Pancreas (tissue), 10 donors: ENCODE data around the gene NUDT22. TPM values are rescaled to one million over a fixed set of nuclear protein-coding genes. Genes with fewer than 3 reads are reported as not detected.

Experiments
- ATAC-seq, 4 donors: fragments of 200-7000 bp; cut with Tn5 transposase; one replicate each; pipeline versions ENCODE4 v1.8.0 to v1.9.1; 2020; ENCODE audit warnings: mild to moderate bottlenecking in 4 of 4, moderate library complexity in 4 of 4
- DNase-seq, 6 donors: peaks; one replicate each; pipeline ENCODE4 v3.0.0-alpha.2; 2020
- FAIRE-seq: peaks from 2 replicates; lab custom pipeline; 2012; peaks lifted over from hg19 to GRCh38; lab: Jason Lieb, UNC
- H3K27ac ChIP-seq, 4 donors: fragments of 200-600 bp; sonication (generic); 1 replicate in 3 of 4; 2 replicates in 1 of 4; pipeline versions ENCODE4 v1.5.0 to v1.8.0; 2020
- H3K27me3 ChIP-seq, 4 donors: fragments of 200-600 bp; one replicate each; pipeline ENCODE4 v1.8.0; 2021
- H3K36me3 ChIP-seq, 3 donors: fragments of 200-600 bp; sonication (generic) in 1 of 3; one replicate each; pipeline versions ENCODE4 v1.5.0 to v1.8.0; 2020 to 2021
- H3K4me1 ChIP-seq, 3 donors: fragments of 200-600 bp; one replicate each; pipeline ENCODE4 v1.8.0; 2021
- H3K4me3 ChIP-seq, 4 donors: fragments of 200-600 bp; sonication (generic) in 2 of 4; one replicate each; pipeline versions ENCODE4 v1.5.0 to v1.8.0; 2020 to 2021
- H3K9me3 ChIP-seq, 4 donors: fragments of 200-600 bp; one replicate each; pipeline ENCODE4 v1.8.0; 2021
- CTCF ChIP-seq, 4 donors: fragments of 200-600 bp; sonication (generic) in 3 of 4; IDR thresholded peaks; one replicate each; pipeline versions ENCODE4 v1.5.0 to v1.8.0; 2021; ENCODE audit warnings: antibody characterized with exemption in 4 of 4
- WGBS, 2 donors: extraction: QIAGEN DNeasy Blood & Tissue Kit; methylation state at CpG; one replicate each; pipeline ENCODE4 v1.1.7; 2013; 5-methylcytosine and 5-hydroxymethylcytosine counted together
- intact Hi-C, 3 donors: fragments of 100-400 bp; cut with DNase I; formaldehyde crosslinking; loops; one replicate each; pipeline versions ENCODE4 v1.11.1 to v1.14.2; 2022
- polyA plus RNA-seq, 2 donors: library from polyadenylated mRNA; stranded (reverse); fragments of 200-250 nt; gene quantifications; one replicate each; pipeline ENCODE4 v1.2.3, GENCODE V29; 2013
- total RNA-seq, 6 donors: library from RNA; stranded (reverse); fragmentation: NEBNext Ultra II Directional in 4 of 6; extraction: Animal tissue kit (Norgen Biotek cat#: 25700) in 4 of 6; gene quantifications; one replicate each; pipeline versions ENCODE4 v1.2.1 to v1.2.4, GENCODE V29; 2021 to 2023
- donor health status: healthy with polysubstance abuse.
- donor health status: DM: no; HTN: no; CAD: no; lungs with moderate emphysema.
- donor health status: DM: no; HTN: no; CAD: no.
- donor health status: control.
- donor health status: control.
- donor health status: Bipolar disorder and iron deficiency.
- donor health status: DM: yes; HTN: yes; CAD: no.
- donor health status: DM: no; HTN: no; CAD: no.
- donor health status: DM: no; HTN: no; CAD: no.
- donor health status: DM: yes; HTN: yes; CAD: no.

Gene NUDT22
- total and polyA plus RNA-seq, 8 donors, result 32.6 to 115 (median 39.0) TPM

GRCh38 chr11:64264371-64264852 lies 38.3 kb downstream of the NUDT22 start:
- Histone ChIP-seq H3K36me3 (no peaks in the 10 kb centered on the region), H3K9me3 (no peaks in the 10 kb centered on the region), H3K27me3 (no peaks in the 10 kb centered on the region), H3K4me1 (peaks cover 0 to 12% (median 5%) of the 10 kb centered on the region in 3 donors), H3K27ac (no peak overlapping the region), H3K4me3 (no peak overlapping the region)
- DNase-seq (peak in 1 of 6 donors; percentile 62), ATAC-seq (no peak), FAIRE-seq (no peak)
- intact Hi-C loops, result loop anchor here in 1 of 3 donors (5.0 kb wide), 1 partner anchor 57 kb away; the partner anchor contains the start of gene FERMT3
- 88 to 96% methylated on average over 10 of the region's 10 CpGs for WGBS, 2 donors
- no peak for TF ChIP-seq CTCF (IDR thresholded peaks at IDR 0.05)

GRCh38 chr11:64265176-64266160 lies 39.4 kb downstream of the NUDT22 start:
- no peak overlapping the region for H3K27ac ChIP-seq
- FAIRE-seq, result no peak
- no peak for ATAC-seq
- intact Hi-C loops, result no loop called here
- H3K27me3 ChIP-seq, result no peaks in the 10 kb centered on the region
- TF ChIP-seq CTCF (IDR thresholded peaks at IDR 0.05), result no peak
- H3K4me1 ChIP-seq, result peaks cover 0 to 12% (median 5%) of the 10 kb centered on the region in 3 donors
- 92 to 93% methylated on average over 35 of the region's 35 CpGs for WGBS, 2 donors
- H3K9me3 ChIP-seq, result no peaks in the 10 kb centered on the region
- peak in 3 of 6 donors; percentile 54 to 75 (median 58) for DNase-seq
- H3K4me3 ChIP-seq, result no peak overlapping the region
- no peaks in the 10 kb centered on the region for H3K36me3 ChIP-seq

GRCh38 chr11:64266339-64266738 lies 40.3 kb downstream of the NUDT22 start:
- no peak for FAIRE-seq
- DNase-seq, result peak in 3 of 6 donors; percentile 55 to 74 (median 64)
- intact Hi-C loops, result no loop called here

GRCh38 chr11:64267207-64267945 lies 41.3 kb downstream of the NUDT22 start:
- Histone ChIP-seq H3K9me3 (no peaks in the 10 kb centered on the region), H3K27me3 (no peaks in the 10 kb centered on the region)
- FAIRE-seq, result no peak

More at GRCh38 chr11:64266339-64266738, 40.3 kb downstream of the NUDT22 start:
- no peak for TF ChIP-seq CTCF (IDR thresholded peaks at IDR 0.05)
- Histone ChIP-seq H3K36me3 (no peaks in the 10 kb centered on the region), H3K9me3 (no peaks in the 10 kb centered on the region), H3K27me3 (no peaks in the 10 kb centered on the region), H3K27ac (no peak overlapping the region), H3K4me1 (peaks cover 0 to 12% (median 5%) of the 10 kb centered on the region in 3 donors), H3K4me3 (no peak overlapping the region)
- 86% methylated on average over 15 of the region's 15 CpGs for WGBS, 2 donors
- no peak for ATAC-seq

More at GRCh38 chr11:64267207-64267945, 41.3 kb downstream of the NUDT22 start:
- Histone ChIP-seq H3K27ac (peak overlapping the region in 3 of 4 donors; percentile 95 to 96 (median 96)), H3K4me3 (no peak overlapping the region), H3K36me3 (no peaks in the 10 kb centered on the region), H3K4me1 (peaks cover 0 to 12% (median 5%) of the 10 kb centered on the region in 3 donors)
- DNase-seq (peak in 3 of 6 donors; percentile 64 to 82 (median 65)), ATAC-seq (no peak)
- intact Hi-C loops, result no loop called here
- WGBS, 2 donors, result 88 to 90% methylated on average over 27 of the region's 27 CpGs
- no peak for TF ChIP-seq CTCF (IDR thresholded peaks at IDR 0.05)
